ENCODE measurements around the gene GUCA2A. TPM values are rescaled to one million over a fixed set of nuclear protein-coding genes. Genes with fewer than 3 reads are reported as not detected.
"Not testable (repeated sequence)": the region's sequence is repeated elsewhere in the genome, so short reads cannot be mapped to it uniquely, and the experiment has no call there.

GUCA2A gene
- not detected for total RNA-seq

GRCh38 chr1:42164551-42165420, at the start of gene GUCA2A:
Gene GUCA2A (minus strand): TSS chr1:42164745. CDS start chr1:42164712, 33 bp downstream.
- H3K4me3 Mint-ChIP-seq, result no peak within 1 kb of the TSS

GRCh38 chr1:42211224-42211623, 46.7 kb upstream of the GUCA2A start:
- no peak overlapping the region for H3K27ac Mint-ChIP-seq
- H3K36me3 Mint-ChIP-seq (ENCODE audit: low read depth), result peaks cover 50% of the 10 kb centered on the region

More at GRCh38 chr1:42164551-42165420, at the start of gene GUCA2A:
- ATAC-seq (no peak), DNase-seq (no peak)
- Mint-ChIP-seq H3K36me3 (ENCODE audit: low read depth) (no peaks in the 10 kb centered on the region), H3K4me1 (ENCODE audit: low read depth) (no peaks in the 10 kb centered on the region), H3K27ac (no peak within 1 kb of the TSS), H3K9me3 (peaks cover 8% of the 10 kb centered on the region), H3K27me3 (peaks cover 4% of the 10 kb centered on the region)
- CTCF ChIA-PET, result interaction anchor here (1.2 to 7.1 kb wide), 2 partner anchors 9 kb away, joined by 3 to 53 read pairs; no protein-coding TSS in a partner anchor
- intact Hi-C loops (cut with micrococcal nuclease), result no loop called here
- POLR2A ChIA-PET, result no interaction called here
- TF ChIP-seq, protein P1, sequence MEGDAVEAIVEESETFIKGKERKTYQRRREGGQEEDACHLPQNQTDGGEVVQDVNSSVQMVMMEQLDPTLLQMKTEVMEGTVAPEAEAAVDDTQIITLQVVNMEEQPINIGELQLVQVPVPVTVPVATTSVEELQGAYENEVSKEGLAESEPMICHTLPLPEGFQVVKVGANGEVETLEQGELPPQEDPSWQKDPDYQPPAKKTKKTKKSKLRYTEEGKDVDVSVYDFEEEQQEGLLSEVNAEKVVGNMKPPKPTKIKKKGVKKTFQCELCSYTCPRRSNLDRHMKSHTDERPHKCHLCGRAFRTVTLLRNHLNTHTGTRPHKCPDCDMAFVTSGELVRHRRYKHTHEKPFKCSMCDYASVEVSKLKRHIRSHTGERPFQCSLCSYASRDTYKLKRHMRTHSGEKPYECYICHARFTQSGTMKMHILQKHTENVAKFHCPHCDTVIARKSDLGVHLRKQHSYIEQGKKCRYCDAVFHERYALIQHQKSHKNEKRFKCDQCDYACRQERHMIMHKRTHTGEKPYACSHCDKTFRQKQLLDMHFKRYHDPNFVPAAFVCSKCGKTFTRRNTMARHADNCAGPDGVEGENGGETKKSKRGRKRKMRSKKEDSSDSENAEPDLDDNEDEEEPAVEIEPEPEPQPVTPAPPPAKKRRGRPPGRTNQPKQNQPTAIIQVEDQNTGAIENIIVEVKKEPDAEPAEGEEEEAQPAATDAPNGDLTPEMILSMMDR (IDR thresholded peaks at IDR 0.05), result no peak

GRCh38 chr1:42210421-42211133, 46.0 kb upstream of the GUCA2A start:
- intact Hi-C loops (cut with micrococcal nuclease), result no loop called here
- H3K9me3 Mint-ChIP-seq, result peaks cover 9% of the 10 kb centered on the region
- H3K4me1 Mint-ChIP-seq (ENCODE audit: low read depth), result peaks cover 24% of the 10 kb centered on the region
- peaks cover 52% of the 10 kb centered on the region for H3K36me3 Mint-ChIP-seq (ENCODE audit: low read depth)
- ChIA-PET CTCF (interaction anchor here (2.5 kb wide), 1 partner anchor 37 kb away, joined by 8 read pairs; no protein-coding TSS in a partner anchor), POLR2A (interaction anchor here (0.8 kb wide), 1 partner anchor 36 kb away, joined by 3 read pairs; no protein-coding TSS in a partner anchor)
- ATAC-seq (no peak), DNase-seq (no peak)
- H3K27me3 Mint-ChIP-seq, result no peaks in the 10 kb centered on the region
- H3K4me3 Mint-ChIP-seq, result no peak overlapping the region
- TF ChIP-seq, protein P1 (IDR thresholded peaks at IDR 0.05), result no peak
- H3K27ac Mint-ChIP-seq, result no peak overlapping the region

More at GRCh38 chr1:42211224-42211623, 46.7 kb upstream of the GUCA2A start:
- TF ChIP-seq, protein P1 (IDR thresholded peaks at IDR 0.05), result no peak
- ATAC-seq (no peak), DNase-seq (no peak)
- intact Hi-C loops (cut with micrococcal nuclease), result no loop called here
- Mint-ChIP-seq H3K4me3 (no peak overlapping the region), H3K4me1 (ENCODE audit: low read depth) (peaks cover 24% of the 10 kb centered on the region), H3K27me3 (no peaks in the 10 kb centered on the region), H3K9me3 (peaks cover 9% of the 10 kb centered on the region)
- POLR2A ChIA-PET, result no interaction called here
- CTCF ChIA-PET, result interaction anchor here (2.5 kb wide), 1 partner anchor 38 kb away, joined by 8 read pairs; no protein-coding TSS in a partner anchor

GRCh38 chr1:42209526-42210251, 45.1 kb upstream of the GUCA2A start:
- Mint-ChIP-seq H3K4me3 (no peak overlapping the region), H3K36me3 (ENCODE audit: low read depth) (peaks cover 53% of the 10 kb centered on the region), H3K9me3 (peaks cover 10% of the 10 kb centered on the region), H3K4me1 (ENCODE audit: low read depth) (peaks cover 26% of the 10 kb centered on the region), H3K27me3 (no peaks in the 10 kb centered on the region), H3K27ac (no peak overlapping the region)
- ATAC-seq, result no peak
- DNase-seq, result no peak
- TF ChIP-seq, protein P1 (IDR thresholded peaks at IDR 0.05), result no peak
- intact Hi-C loops (cut with micrococcal nuclease), result no loop called here
- ChIA-PET POLR2A (interaction anchor here (0.8 kb wide), 1 partner anchor 35 kb away, joined by 3 read pairs; no protein-coding TSS in a partner anchor), CTCF (no interaction called here)

GRCh38 chr1:42206930-42207329, 42.4 kb upstream of the GUCA2A start:
- CTCF ChIA-PET, result not testable (repeated sequence)

More at GRCh38 chr1:42206930-42207329, 42.4 kb upstream of the GUCA2A start:
- H3K4me3 Mint-ChIP-seq; POLR2A ChIA-PET; ATAC-seq; H3K27me3 Mint-ChIP-seq; H3K27ac Mint-ChIP-seq; DNase-seq; intact Hi-C loops (cut with micrococcal nuclease): not testable (repeated sequence)
- peaks cover 57% of the 10 kb centered on the region for H3K36me3 Mint-ChIP-seq (ENCODE audit: low read depth)
- peaks cover 22% of the 10 kb centered on the region for H3K4me1 Mint-ChIP-seq (ENCODE audit: low read depth)
- H3K9me3 Mint-ChIP-seq, result peaks cover 18% of the 10 kb centered on the region

Measured in activated CD8-positive, alpha-beta T cell treated with anti-CD3 and anti-CD28 coated beads for 36 hours (primary cell).